Adrenal gland (tissue), 5 donors: ENCODE results near the gene ICE1.

Experiments used
- POLR2A ChIP-seq, 2 donors: fragments of 450-650 bp; IDR thresholded peaks; one replicate each; pipeline ENCODE4 v1.6.1; 2017; ENCODE audit warnings: antibody characterized with exemption in 2 of 2, mild to moderate bottlenecking in 2 of 2, moderate library complexity in 1 of 2
- TF ChIP-seq, protein P1 (sequence below), 6 experiments: fragments of 450-650 bp in 4 of 6; fragments of 200-600 bp in 2 of 6; sonication (generic) in 1 of 6; IDR thresholded peaks; 1 replicate in 5 of 6; 2 replicates in 1 of 6; pipeline versions ENCODE4 v1.5.1 to v1.8.0; 2016 to 2021; ENCODE audit warnings: antibody characterized with exemption in 6 of 6, mild to moderate bottlenecking in 2 of 6, moderate library complexity in 1 of 6
- donor health status: DM: no; HTN: no; CAD: no.

DNA sequence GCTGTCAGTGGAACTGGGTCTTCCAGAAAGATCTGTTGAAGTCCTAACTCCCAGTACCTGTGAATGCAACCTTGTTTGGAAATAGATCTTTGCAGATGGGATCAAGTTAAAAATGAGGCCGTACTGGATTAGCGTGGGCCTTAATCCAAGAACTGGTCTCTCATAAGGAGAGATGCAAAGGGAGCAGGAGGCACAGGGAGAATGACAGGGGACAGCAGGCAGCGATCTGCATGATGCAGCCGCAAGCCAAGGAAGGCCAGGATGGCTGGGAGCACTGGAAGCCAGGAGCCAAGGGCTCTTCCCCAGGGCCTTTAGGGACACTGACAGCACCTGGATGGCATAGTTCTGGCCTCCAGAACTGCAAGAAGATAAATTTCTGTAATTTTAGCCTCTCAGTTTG is 114.4 kb downstream of the ICE1 start:
- TF ChIP-seq, protein P1, sequence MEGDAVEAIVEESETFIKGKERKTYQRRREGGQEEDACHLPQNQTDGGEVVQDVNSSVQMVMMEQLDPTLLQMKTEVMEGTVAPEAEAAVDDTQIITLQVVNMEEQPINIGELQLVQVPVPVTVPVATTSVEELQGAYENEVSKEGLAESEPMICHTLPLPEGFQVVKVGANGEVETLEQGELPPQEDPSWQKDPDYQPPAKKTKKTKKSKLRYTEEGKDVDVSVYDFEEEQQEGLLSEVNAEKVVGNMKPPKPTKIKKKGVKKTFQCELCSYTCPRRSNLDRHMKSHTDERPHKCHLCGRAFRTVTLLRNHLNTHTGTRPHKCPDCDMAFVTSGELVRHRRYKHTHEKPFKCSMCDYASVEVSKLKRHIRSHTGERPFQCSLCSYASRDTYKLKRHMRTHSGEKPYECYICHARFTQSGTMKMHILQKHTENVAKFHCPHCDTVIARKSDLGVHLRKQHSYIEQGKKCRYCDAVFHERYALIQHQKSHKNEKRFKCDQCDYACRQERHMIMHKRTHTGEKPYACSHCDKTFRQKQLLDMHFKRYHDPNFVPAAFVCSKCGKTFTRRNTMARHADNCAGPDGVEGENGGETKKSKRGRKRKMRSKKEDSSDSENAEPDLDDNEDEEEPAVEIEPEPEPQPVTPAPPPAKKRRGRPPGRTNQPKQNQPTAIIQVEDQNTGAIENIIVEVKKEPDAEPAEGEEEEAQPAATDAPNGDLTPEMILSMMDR (IDR thresholded peaks at IDR 0.05): no peak
- no peak for TF ChIP-seq POLR2A (IDR thresholded peaks at IDR 0.05)
